ENCODE measurements around the gene USP10.
A peak's percentile ranks its signal among the peaks of the same experiment; 100 is the strongest.
"Not testable (repeated sequence)": the region's sequence is repeated elsewhere in the genome, so short reads cannot be mapped to it uniquely, and the experiment has no call there.

Gene USP10

GRCh38 chr16:84730406-84731106, 30.8 kb downstream of the USP10 start:
- Histone ChIP-seq H3K9me2 (replicated peaks; ENCODE audit: low read depth, low read length) (no peaks in the 10 kb centered on the region), H3F3A (ENCODE audit: low read depth) (no peaks in the 10 kb centered on the region), H3K27me3 (ENCODE audit: insufficient read depth, low read length, poor library complexity, severe bottlenecking) (no peaks in the 10 kb centered on the region), H3K9me3 (ENCODE audit: insufficient read depth, low read depth, low read length) (no peaks in the 10 kb centered on the region), H4K20me1 (ENCODE audit: insufficient read depth, low read length, poor library complexity, severe bottlenecking) (peaks cover 83% of the 10 kb centered on the region), H3K36me3 (ENCODE audit: insufficient read depth, low read length) (peaks cover 23% of the 10 kb centered on the region), H3K4me2 (ENCODE audit: low read depth, low read length, poor library complexity, severe bottlenecking) (peak overlapping the region; percentile 57), H2AFZ (ENCODE audit: low read length) (no peak overlapping the region), H3K4me1 (ENCODE audit: insufficient read depth, low read length, poor library complexity, severe bottlenecking) (peaks cover 31% of the 10 kb centered on the region), H3K4me3 (ENCODE audit: low read length, poor library complexity, severe bottlenecking) (peak overlapping the region; percentile 34), H3K79me2 (ENCODE audit: insufficient read depth, low read length) (peaks cover 97% of the 10 kb centered on the region), H3K9ac (ENCODE audit: low read depth, low read length, poor library complexity, severe bottlenecking) (no peak overlapping the region)
- TF ChIP-seq EZH2phosphoT487 (IDR thresholded peaks at IDR 0.05; ENCODE audit: borderline replicate concordance) (no peak), CTCF (conservative IDR thresholded peaks at IDR 0.05; ENCODE audit: low read length) (no peak)

GRCh38 chr16:84732332-84732673, 32.5 kb downstream of the USP10 start:
- H3K36me3 ChIP-seq (ENCODE audit: insufficient read depth, low read length), result peaks cover 38% of the 10 kb centered on the region
- not testable (repeated sequence) for H3K9me2 ChIP-seq (replicated peaks; ENCODE audit: low read depth, low read length); H3K9me3 ChIP-seq (ENCODE audit: insufficient read depth, low read depth, low read length); H3K27me3 ChIP-seq (ENCODE audit: insufficient read depth, low read length, poor library complexity, severe bottlenecking); H2AFZ ChIP-seq (ENCODE audit: low read length); H3K4me3 ChIP-seq (ENCODE audit: low read length, poor library complexity, severe bottlenecking); H3K9ac ChIP-seq (ENCODE audit: low read depth, low read length, poor library complexity, severe bottlenecking); H3F3A ChIP-seq (ENCODE audit: low read depth); H3K4me2 ChIP-seq (ENCODE audit: low read depth, low read length, poor library complexity, severe bottlenecking)
- peaks cover 25% of the 10 kb centered on the region for H3K4me1 ChIP-seq (ENCODE audit: insufficient read depth, low read length, poor library complexity, severe bottlenecking)
- peaks cover 96% of the 10 kb centered on the region for H3K79me2 ChIP-seq (ENCODE audit: insufficient read depth, low read length)
- peaks cover 75% of the 10 kb centered on the region for H4K20me1 ChIP-seq (ENCODE audit: insufficient read depth, low read length, poor library complexity, severe bottlenecking)

GRCh38 chr16:84732674-84733352, 33.0 kb downstream of the USP10 start:
- Histone ChIP-seq H4K20me1 (ENCODE audit: insufficient read depth, low read length, poor library complexity, severe bottlenecking) (peaks cover 75% of the 10 kb centered on the region), H3K4me1 (ENCODE audit: insufficient read depth, low read length, poor library complexity, severe bottlenecking) (peaks cover 25% of the 10 kb centered on the region), H3K4me3 (ENCODE audit: low read length, poor library complexity, severe bottlenecking) (no peak overlapping the region), H3K9me3 (ENCODE audit: insufficient read depth, low read depth, low read length) (no peaks in the 10 kb centered on the region), H3K36me3 (ENCODE audit: insufficient read depth, low read length) (peaks cover 43% of the 10 kb centered on the region), H3K79me2 (ENCODE audit: insufficient read depth, low read length) (peaks cover 96% of the 10 kb centered on the region), H3F3A (ENCODE audit: low read depth) (no peaks in the 10 kb centered on the region), H2AFZ (ENCODE audit: low read length) (no peak overlapping the region), H3K4me2 (ENCODE audit: low read depth, low read length, poor library complexity, severe bottlenecking) (peak overlapping the region; percentile 36), H3K27me3 (ENCODE audit: insufficient read depth, low read length, poor library complexity, severe bottlenecking) (no peaks in the 10 kb centered on the region), H3K9me2 (replicated peaks; ENCODE audit: low read depth, low read length) (no peaks in the 10 kb centered on the region), H3K9ac (ENCODE audit: low read depth, low read length, poor library complexity, severe bottlenecking) (no peak overlapping the region)
- TF ChIP-seq EZH2phosphoT487 (IDR thresholded peaks at IDR 0.05; ENCODE audit: borderline replicate concordance) (no peak), CTCF (conservative IDR thresholded peaks at IDR 0.05; ENCODE audit: low read length) (no peak)

Data from Loucy (cell line).